ENCODE results near the gene EFTUD2. TPM values are rescaled to one million over a fixed set of nuclear protein-coding genes. Genes with fewer than 3 reads are reported as not detected.

Gene EFTUD2
- total RNA-seq, 2 donors from 2014 or later = 56.0 to 88.0 TPM

DNA sequence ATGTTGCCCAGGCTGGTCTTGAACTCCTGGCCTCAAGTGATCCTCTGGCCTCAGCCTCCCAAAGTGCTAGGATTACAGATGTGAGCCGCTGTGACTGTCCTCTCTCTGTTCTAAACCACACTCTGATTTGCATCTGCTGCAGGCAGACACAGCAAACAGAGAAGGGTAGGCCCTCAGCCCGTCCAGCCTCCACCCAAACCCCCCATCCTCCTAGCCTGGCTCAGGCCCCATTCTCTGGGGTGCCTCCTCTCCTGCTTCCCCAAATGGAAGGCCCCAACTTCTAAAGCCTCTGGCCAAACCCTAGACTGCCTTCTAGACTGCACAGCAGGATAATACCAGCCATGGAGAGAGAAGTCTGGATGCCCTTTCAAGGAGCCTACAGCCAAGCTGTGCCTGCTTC lies 20.2 kb upstream of the EFTUD2 start:
- WGBS = 93% methylated on average over 2 of the region's 2 CpGs
- Histone ChIP-seq H3K9me3 (no peaks in the 10 kb centered on the region), H3K36me3 (no peaks in the 10 kb centered on the region), H3K27ac (no peak overlapping the region), H3K4me3 (no peak overlapping the region), H3K4me1 (replicated peaks) (no peaks in the 10 kb centered on the region), H3K27me3 (replicated peaks; ENCODE audit: insufficient read depth) (no peaks in the 10 kb centered on the region)
- intact Hi-C loops (cut with DNase I) = loop anchor here (5.0 kb wide), 1 partner anchor 198 kb away; no protein-coding TSS in a partner anchor
- TF ChIP-seq POLR2A (IDR thresholded peaks at IDR 0.05) (no peak), POLR2AphosphoS5 (IDR thresholded peaks at IDR 0.05) (no peak)
- TF ChIP-seq, protein P1, sequence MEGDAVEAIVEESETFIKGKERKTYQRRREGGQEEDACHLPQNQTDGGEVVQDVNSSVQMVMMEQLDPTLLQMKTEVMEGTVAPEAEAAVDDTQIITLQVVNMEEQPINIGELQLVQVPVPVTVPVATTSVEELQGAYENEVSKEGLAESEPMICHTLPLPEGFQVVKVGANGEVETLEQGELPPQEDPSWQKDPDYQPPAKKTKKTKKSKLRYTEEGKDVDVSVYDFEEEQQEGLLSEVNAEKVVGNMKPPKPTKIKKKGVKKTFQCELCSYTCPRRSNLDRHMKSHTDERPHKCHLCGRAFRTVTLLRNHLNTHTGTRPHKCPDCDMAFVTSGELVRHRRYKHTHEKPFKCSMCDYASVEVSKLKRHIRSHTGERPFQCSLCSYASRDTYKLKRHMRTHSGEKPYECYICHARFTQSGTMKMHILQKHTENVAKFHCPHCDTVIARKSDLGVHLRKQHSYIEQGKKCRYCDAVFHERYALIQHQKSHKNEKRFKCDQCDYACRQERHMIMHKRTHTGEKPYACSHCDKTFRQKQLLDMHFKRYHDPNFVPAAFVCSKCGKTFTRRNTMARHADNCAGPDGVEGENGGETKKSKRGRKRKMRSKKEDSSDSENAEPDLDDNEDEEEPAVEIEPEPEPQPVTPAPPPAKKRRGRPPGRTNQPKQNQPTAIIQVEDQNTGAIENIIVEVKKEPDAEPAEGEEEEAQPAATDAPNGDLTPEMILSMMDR (IDR thresholded peaks at IDR 0.05) = no peak
- no peak for DNase-seq (ENCODE audit: low spot score)

DNA sequence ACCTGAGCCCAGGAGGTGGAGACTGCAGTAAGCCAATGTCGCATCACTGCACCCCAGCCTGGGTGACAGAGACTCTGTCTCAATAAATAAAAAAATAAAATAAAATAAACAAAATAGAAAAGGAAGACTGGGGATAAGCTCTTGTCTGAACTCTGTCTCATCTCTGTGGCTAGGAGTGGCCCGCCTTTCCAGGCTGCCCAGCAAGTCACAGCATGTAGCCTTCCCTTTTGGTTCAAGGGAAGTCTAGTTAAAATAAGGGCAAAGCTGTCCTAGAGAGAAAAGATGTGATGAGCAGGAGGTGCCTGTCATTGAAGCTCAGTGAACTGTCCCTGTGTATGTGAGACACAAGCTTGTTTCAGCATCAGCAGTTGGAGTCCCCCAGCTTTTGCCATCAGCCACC lies 18.8 kb upstream of the EFTUD2 start:
- Histone ChIP-seq H3K4me1 (replicated peaks) (no peaks in the 10 kb centered on the region), H3K9me3 (no peaks in the 10 kb centered on the region), H3K4me3 (no peak overlapping the region), H3K27ac (no peak overlapping the region), H3K27me3 (replicated peaks; ENCODE audit: insufficient read depth) (no peaks in the 10 kb centered on the region), H3K36me3 (no peaks in the 10 kb centered on the region)
- no peak for DNase-seq (ENCODE audit: low spot score)
- TF ChIP-seq, protein P1 (IDR thresholded peaks at IDR 0.05) = no peak
- TF ChIP-seq POLR2A (IDR thresholded peaks at IDR 0.05) (no peak), POLR2AphosphoS5 (IDR thresholded peaks at IDR 0.05) (no peak)
- intact Hi-C loops (cut with DNase I) = loop anchor here (5.0 kb wide), 1 partner anchor 199 kb away; no protein-coding TSS in a partner anchor
- 70% methylated on average over 2 of the region's 2 CpGs for WGBS

- H3K27ac ChIP-seq = no peak overlapping the region
- intact Hi-C loops (cut with DNase I) = loop anchor here (5.0 kb wide), 1 partner anchor 200 kb away; no protein-coding TSS in a partner anchor
Observed at GRCh38 chr17:44917456-44917855, 18.2 kb upstream of the EFTUD2 start.

GRCh38 chr17:44916781-44917241 lies 17.6 kb upstream of the EFTUD2 start:
- H3K4me3 ChIP-seq = no peak overlapping the region
- TF ChIP-seq POLR2AphosphoS5 (IDR thresholded peaks at IDR 0.05) (peak; percentile 48), POLR2A (IDR thresholded peaks at IDR 0.05) (no peak)
- TF ChIP-seq, protein P1 (IDR thresholded peaks at IDR 0.05) = no peak
- H3K27me3 ChIP-seq (replicated peaks; ENCODE audit: insufficient read depth) = peaks cover 3% of the 10 kb centered on the region
- no peaks in the 10 kb centered on the region for H3K36me3 ChIP-seq
- intact Hi-C loops (cut with DNase I) = loop anchor here (5.0 kb wide), 1 partner anchor 200 kb away; no protein-coding TSS in a partner anchor
- DNase-seq (ENCODE audit: low spot score) = peak; percentile 70
- H3K4me1 ChIP-seq (replicated peaks) = no peaks in the 10 kb centered on the region
- no peak overlapping the region for H3K27ac ChIP-seq
- H3K9me3 ChIP-seq = no peaks in the 10 kb centered on the region
- WGBS = 30% methylated on average over 9 of the region's 10 CpGs

More at GRCh38 chr17:44917456-44917855, 18.2 kb upstream of the EFTUD2 start:
- H3K9me3 ChIP-seq = no peaks in the 10 kb centered on the region
- H3K27me3 ChIP-seq (replicated peaks; ENCODE audit: insufficient read depth) = peaks cover under 1% of the 10 kb centered on the region
- no peak for DNase-seq (ENCODE audit: low spot score)
- H3K4me3 ChIP-seq = no peak overlapping the region
- TF ChIP-seq, protein P1 (IDR thresholded peaks at IDR 0.05) = no peak
- TF ChIP-seq POLR2AphosphoS5 (IDR thresholded peaks at IDR 0.05) (no peak), POLR2A (IDR thresholded peaks at IDR 0.05) (no peak)
- H3K4me1 ChIP-seq (replicated peaks) = no peaks in the 10 kb centered on the region
- no peaks in the 10 kb centered on the region for H3K36me3 ChIP-seq
- 83% methylated on average over 6 of the region's 6 CpGs for WGBS
